ENCODE data around the gene ATP6V1D.

DNA sequence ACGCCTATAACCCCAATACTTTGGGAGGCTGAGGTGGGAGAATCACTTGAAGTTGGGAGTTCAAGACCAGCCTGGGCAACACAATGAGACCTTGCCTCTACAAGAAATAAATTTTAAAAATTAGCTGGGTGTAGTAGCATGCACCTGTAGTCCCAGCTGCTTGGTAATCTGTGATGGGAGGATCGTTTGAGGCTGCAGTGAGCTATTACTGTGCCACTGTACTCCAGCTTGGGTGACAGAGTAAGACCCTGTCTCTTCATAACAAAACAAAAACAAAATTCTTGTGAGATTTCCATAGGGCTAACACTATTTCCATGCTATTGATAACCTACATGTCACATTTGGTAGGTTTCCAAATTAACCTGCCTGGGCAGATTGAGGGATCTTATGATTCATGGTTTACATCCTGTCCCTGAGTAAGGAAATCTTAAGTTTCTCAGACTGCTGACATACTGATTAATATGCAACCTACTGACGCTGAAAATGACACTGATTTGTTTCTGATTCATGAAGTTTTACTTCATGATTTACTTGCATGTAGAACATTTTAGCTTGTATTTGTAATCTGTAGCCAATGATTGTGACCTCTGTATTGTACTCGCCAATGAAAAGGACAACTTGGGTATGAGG lies 15.9 kb downstream of the ATP6V1D start:
- TF ChIP-seq, protein P1, sequence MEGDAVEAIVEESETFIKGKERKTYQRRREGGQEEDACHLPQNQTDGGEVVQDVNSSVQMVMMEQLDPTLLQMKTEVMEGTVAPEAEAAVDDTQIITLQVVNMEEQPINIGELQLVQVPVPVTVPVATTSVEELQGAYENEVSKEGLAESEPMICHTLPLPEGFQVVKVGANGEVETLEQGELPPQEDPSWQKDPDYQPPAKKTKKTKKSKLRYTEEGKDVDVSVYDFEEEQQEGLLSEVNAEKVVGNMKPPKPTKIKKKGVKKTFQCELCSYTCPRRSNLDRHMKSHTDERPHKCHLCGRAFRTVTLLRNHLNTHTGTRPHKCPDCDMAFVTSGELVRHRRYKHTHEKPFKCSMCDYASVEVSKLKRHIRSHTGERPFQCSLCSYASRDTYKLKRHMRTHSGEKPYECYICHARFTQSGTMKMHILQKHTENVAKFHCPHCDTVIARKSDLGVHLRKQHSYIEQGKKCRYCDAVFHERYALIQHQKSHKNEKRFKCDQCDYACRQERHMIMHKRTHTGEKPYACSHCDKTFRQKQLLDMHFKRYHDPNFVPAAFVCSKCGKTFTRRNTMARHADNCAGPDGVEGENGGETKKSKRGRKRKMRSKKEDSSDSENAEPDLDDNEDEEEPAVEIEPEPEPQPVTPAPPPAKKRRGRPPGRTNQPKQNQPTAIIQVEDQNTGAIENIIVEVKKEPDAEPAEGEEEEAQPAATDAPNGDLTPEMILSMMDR (IDR thresholded peaks at IDR 0.05; ENCODE audit: insufficient read depth, low read depth, low read length): no peak
- TF ChIP-seq EZH2 (IDR thresholded peaks at IDR 0.05; ENCODE audit: insufficient read depth, low read length): no peak
